H1 (cell line): ENCODE results near the gene GOLIM4. TPM values are rescaled to one million over a fixed set of nuclear protein-coding genes. Genes with fewer than 3 reads are reported as not detected.

Source experiments
- CHD2 ChIP-seq: IDR thresholded peaks from 2 replicates; pipeline ENCODE4 v1.6.1; 2012; ENCODE audit warnings: low read length, improper control_type of control experiment
- KDM5A ChIP-seq: fragments of 200-600 bp; IDR thresholded peaks from 2 replicates; pipeline ENCODE4 v1.7.1; 2012; ENCODE audit warnings: mild to moderate bottlenecking, low read length, inconsistent platforms, mixed read lengths
- SAP30 ChIP-seq: fragments of 300-600 bp; sonication (generic); IDR thresholded peaks from 2 replicates; pipeline ENCODE4 v1.7.1; 2012; ENCODE audit warnings: low read length, moderate library complexity, mild to moderate bottlenecking, inconsistent platforms; ENCODE audit not compliant: insufficient read depth, insufficient replicate concordance
- SIX5 ChIP-seq: IDR thresholded peaks from 2 replicates; pipeline ENCODE4 v1.6.1; 2011; ENCODE audit warnings: mild to moderate bottlenecking, low read depth, low read length
- TBP ChIP-seq: IDR thresholded peaks from 2 replicates; pipeline ENCODE4 v1.6.1; 2011; ENCODE audit warnings: low read depth, low read length, improper control_type of control experiment
- TCF12 ChIP-seq: IDR thresholded peaks from 2 replicates; pipeline ENCODE4 v1.6.1; 2011; ENCODE audit warnings: low read depth, mild to moderate bottlenecking, low read length
- TEAD4 ChIP-seq: IDR thresholded peaks from 2 replicates; pipeline ENCODE4 v1.6.1; 2012; ENCODE audit warnings: low read depth, low read length, inconsistent platforms, mixed read lengths
- ZNF274 ChIP-seq: IDR thresholded peaks from 2 replicates; pipeline ENCODE4 v1.7.0; 2012; ENCODE audit warnings: low read length, borderline replicate concordance; ENCODE audit errors: extremely low read depth
- polyA plus RNA-seq, 7 experiments: library from polyadenylated mRNA; depleted of rRNA in 3 of 7; stranded (reverse) in 5 of 7; unstranded in 2 of 7; fragments of >200 nt in 5 of 7; fragments of 200-250 nt in 2 of 7; gene quantifications; 1 replicate in 5 of 7; 2 replicates in 1 of 7; 4 replicates in 1 of 7; pipeline versions ENCODE4 v1.2.1 to v1.2.3, GENCODE V29; 2011 to 2013; ENCODE audit warnings: missing spikeins in 2 of 7, mixed read lengths in 2 of 7
- total RNA-seq: library from RNA; stranded (reverse); fragmentation: NEBNext Ultra II Directional; extraction: Animal tissue kit (Norgen Biotek cat#: 25700); gene quantifications from 2 replicates; pipeline ENCODE4 v1.2.1, GENCODE V29; 2021

The GOLIM4 gene
- total and polyA plus RNA-seq, 2 of the 8 experiments (the other 6 are each of a cell fraction or from before 2014, with no cell fraction given): 5.6 to 29.7 TPM

DNA sequence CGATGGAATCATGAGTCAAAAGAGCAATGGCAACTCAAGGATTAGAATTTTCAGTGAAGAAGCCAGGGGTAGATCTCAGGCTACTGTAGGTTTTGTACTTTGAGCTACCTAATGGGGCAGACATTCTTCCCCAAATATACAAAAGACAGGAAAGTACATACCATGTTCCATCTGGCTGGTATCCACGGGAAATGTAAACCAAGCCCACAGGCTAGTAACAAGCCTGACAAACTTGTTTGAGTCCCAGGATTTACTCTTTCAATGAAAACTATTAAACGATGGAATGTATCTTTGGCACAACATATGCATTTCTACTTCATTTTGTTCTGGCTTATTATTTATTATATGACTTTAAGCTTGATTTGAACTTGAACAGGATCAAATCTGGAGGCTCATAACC lies 44.2 kb upstream of the GOLIM4 start (continued):
- TF ChIP-seq SAP30: no peak
- TF ChIP-seq TEAD4: no peak
- no peak for TF ChIP-seq SIX5
- no peak for TF ChIP-seq TBP
- TF ChIP-seq CHD2: no peak
- no peak for TF ChIP-seq TCF12
- no peak for TF ChIP-seq ZNF274
- TF ChIP-seq KDM5A: no peak
